GM18909 (cell line): ENCODE measurements around the gene C16orf92.
"Not testable (repeated sequence)": the region's sequence is repeated elsewhere in the genome, so short reads cannot be mapped to it uniquely, and the experiment has no call there.

ENCODE experiments used
- ATAC-seq: cut with Tn5 transposase; IDR thresholded peaks from one replicate; pipeline ENCODE4 v1.9.1; 2021; ENCODE audit warnings: mild to moderate bottlenecking; ENCODE audit not compliant: unreplicated experiment, poor library complexity

The C16orf92 gene

DNA sequence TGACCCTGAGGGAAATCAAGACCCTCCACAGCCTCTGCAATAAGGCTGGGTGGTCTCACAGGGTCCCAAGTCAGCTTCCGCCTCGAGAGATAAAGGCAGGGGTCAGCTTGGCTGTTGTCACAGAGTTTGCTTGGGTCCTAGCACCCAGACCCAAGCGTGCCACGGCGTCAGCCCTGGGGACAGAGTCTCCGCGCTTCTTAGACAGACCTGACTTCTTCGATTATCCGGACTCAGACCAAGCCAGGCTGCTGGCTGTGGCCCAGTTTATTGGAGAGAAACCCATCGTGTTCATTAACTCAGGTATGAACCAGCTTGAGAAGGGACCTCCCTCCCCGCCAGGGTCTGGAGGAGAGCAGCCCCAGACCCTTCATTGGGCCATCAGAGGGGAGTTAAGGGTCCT lies 588 bp downstream of the C16orf92 start:
- no peak for ATAC-seq

DNA sequence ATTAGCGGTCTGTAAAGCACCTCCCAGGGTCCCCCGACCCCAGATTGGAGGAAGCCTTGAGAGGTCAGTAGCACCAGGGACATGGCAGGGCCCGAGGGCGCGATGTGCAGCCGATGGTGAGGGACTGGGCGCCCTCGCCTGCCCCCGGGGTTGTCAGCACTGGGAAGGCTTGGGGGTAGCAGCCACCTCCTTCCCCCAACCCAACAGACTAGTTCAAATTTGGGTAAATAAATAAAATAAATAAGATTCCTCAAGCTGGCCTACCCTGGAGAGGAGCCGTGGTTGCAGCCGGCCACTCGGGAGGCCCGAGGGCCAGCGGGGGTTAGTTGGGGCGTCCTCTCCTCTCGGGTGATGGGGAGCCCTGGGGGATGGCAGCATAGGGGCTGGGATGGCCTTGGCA lies 1.5 kb downstream of the C16orf92 start:
- ATAC-seq, result no peak

DNA sequence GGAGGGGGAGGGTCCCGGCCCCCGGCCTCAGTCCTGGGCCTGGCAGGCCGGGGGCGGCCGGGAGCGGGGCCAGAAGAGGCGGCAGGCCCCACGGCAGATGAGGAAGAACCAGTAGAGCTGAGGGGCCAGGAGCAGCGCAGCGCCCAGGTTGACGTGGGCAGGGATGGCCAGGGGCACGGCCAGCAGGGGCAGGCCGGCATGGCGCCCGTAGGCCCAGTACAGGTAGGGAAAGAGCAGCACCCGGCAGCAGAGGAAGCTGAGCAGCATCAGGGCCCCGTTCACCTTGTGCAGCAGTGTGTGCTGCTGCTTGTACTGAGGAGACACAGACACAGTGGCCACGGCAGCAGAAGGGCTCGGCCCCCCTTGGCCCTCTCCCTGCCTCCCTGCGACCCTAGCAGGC lies 2.2 kb downstream of the C16orf92 start:
- no peak for ATAC-seq

DNA sequence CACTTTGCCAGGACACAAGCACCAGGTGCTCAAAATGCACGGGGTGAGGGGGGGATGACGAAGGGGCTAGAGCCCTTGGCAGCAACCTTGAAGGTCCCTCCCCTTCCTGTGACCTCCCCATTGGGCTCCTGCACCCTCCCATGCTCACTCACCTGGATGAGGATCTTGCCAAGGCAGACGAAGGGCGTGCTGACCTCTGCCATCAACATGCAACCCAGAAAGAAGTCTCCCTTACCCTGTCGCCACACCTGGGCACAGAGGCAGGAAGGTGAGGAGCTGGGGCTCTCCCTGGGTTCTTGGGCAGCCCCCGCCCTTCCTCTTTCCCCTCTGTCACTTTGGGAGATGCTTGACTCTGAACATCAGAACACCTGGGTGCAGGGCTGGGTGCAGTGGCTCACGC lies 2.6 kb downstream of the C16orf92 start:
- ATAC-seq, result no peak

DNA sequence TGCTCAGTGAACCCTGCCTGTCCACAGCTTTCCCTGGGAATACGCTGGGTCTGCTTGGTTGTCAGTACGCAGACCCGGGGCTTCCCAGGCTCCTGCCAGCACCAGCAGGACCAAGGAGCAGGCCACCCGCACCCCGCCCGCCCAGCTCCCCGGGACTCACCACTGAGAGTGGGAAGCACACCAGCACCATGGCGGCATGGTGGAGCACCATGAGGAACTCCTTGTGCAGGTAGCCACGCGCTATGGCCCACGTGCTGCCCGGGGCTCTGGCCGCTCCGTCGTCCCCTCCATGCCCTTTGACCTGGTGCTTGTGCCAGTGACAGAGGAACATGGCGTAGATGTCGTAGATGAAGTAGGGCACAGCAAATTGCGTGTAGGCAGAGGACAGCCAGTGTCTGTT lies 3.5 kb downstream of the C16orf92 start:
- ATAC-seq, result no peak

DNA sequence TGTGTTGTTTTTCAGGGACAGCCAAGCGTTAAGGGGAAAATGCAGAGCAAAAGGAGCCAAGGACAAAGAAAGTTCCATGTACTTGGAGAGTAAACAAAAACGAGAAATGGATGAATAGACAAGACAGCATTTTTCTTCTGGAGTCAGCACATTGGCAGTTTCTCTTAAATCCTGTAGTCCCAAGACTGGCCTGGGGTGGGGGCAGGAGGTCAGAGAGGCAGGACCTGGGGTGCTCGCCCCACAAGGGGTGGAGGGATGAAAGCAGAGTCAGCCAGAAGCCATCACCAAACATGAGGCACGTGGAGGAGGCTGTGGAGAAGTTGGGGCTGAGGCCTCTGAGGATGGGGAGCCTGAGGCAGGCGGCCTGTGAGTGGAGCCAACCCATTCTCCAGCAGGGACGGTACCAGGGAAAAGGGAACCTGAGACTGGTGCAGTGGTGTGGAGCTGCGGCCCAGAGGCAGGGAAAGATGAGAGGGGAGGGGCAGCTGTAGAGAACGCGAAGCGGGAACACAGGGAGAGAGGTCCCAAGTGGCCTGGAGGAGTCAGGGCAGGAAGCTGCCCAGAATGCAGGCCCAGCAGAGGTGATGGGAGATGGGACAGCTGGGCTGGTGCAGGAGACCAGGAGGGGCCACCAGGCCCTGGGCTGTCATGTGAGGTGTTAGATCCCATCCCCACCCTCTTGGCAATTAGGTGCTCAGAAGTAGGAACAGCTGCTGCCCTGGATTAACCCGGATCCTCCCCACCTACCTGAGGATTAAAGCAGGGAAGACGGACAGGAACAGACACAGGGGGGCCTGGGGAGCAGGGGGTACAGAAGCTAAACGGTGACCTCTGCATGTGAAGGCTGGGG lies 4.8 kb downstream of the C16orf92 start:
- no peak for ATAC-seq

DNA sequence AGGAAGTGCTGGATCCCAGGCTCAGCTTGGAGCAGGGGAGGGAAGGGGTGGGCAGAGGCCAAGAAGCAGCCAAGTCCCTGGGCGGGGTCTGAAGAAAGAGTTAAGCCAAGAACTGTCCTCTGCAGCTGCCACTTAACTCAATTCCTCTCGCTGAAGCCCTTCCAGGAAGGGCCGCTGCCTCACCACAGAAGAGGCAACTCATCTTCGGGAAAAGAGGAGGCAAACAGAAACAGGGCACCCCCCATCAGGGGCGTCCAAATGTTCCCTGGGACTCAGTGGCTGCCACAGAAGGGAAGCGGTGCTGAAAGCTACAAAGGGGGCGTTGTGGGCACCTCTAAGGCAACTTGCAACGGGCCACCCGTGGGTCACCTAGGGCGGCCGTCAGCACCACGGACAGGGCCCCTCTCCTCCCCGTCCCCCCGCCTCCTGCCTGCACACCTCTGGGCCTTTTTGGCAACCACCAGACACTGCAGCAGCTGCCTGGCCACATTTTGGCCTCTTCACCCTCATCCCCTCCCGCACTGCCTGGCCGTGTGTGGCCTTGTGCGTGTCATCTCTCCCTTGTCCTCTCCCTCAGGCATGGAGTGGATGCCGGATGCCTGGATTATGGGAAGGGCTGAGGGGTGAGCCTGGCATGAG lies 5.6 kb downstream of the C16orf92 start:
- no peak for ATAC-seq

DNA sequence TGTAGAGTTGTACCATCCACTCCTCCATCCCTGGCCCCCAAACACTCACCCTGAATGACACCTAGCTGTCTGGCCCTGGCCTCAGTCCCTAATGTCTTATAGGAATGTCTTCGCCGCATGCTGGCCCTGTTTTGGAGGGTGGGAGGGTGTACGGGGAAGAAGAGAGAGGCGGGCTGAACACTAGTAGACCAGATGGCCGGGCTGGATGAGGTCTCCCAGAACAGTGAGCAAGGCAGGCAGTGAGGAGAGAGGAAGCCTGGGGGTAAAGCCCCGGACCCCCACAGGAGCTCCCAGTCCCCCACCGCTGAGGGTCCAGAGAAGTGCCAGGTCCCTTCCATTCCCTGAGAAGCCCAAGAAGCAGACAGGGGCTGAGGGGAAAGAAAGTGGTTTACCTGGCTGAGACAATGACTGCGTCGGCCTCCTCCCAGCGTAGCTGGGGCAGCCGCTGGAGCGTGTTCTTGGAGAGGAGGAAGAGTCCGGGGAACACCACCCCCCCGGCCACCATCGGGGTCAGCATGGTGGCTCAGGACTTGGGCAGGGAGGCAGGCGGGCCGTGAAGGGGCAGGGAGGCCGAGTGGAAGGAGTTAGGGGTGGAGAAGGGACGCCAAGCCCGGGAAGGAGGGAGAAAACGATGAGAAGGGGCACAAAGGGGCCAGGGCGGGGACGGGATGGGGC lies 7.2 kb downstream of the C16orf92 start:
- ATAC-seq, result no peak

DNA sequence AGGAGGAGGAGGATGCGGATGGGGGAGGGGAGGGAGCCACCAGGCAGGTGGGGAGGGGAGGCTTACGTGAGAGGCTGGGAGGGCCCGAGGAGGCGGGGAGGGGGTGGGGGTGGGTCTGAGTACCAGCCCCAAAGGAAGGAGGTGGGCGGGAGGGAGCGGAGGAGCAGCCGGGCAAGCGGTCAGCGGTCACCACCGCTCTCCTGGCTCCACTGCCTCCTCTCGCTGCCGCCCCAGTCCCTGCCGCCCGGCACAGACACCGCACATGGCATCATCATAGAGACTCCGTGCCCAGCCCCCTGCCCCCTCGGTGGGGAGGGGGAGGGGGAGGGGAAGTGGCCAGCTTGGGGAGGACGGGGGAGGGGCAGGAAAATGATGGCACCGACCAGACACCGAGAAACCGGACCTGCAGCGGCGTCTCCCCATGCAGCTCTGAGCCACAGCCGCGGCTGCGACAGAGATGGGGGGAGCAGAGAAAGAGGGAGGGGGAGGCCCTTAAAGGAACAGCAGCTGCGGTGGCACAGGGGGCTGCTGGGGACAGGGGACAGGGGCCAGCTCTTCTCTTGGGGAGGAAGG lies 7.9 kb downstream of the C16orf92 start, which contains the start of gene TLCD3B:
TSS of gene TLCD3B (minus strand) at position 431 of the 573 bp plus-strand sequence. CDS start 744 bp downstream, outside the sequence.
- no peak for ATAC-seq

DNA sequence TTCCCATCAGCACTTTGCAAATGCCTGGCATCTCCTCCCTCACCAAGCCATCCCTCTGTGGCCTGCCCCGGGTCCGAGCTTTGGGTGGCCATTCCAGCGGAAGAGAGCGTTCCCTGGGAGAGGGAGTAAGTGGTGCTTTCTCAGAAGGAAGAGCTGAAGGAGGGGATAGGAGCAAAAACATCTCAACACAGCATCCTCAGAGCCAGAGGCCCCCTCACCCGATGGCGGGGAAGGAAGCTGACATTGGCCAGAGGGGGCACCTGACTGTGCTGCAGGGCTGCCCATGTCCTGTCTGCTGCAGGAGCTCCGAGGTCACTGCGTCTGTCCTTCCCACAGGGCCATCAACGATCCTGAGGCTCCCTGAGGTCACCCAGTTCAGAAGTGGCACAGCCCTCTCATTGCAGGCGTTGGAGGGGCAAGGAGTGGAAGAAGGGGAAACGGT lies 8.5 kb downstream of the C16orf92 start:
- ATAC-seq, result no peak

DNA sequence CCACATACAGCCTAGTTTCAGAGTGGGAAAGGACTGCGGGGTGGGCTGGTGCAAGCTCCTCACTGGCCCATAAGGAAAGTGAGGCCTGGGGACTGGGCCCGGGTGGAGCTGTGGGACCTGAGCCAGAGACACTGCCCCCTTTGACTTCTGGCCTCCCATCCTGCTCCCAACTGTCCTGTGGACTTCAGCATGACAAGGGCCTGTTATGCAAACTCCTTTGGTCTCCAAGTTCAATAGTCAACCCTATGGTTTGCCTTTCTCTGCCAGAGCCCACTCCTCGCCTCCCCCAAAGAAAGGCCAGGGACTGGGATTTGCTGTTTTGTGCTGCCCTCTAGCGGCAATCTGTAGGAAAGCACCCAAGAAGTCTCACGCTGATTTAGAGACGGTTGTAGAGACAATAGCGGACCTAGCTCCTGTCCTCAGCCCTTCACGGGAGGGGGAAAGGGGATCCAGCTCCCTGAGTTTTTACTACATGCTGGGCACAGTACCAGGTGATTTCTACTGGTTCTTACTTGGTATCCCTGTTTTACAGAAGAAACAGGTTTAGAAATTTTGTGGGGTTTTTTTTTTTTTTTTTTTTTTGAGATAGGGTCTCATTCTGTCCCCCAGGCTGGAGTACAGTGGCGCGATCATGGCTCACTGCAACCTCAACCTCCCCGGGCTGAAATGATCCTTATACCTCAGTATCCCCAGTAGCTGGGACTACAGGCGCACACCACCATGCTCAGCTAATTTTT lies 9.3 kb downstream of the C16orf92 start:
- no peak for ATAC-seq

DNA sequence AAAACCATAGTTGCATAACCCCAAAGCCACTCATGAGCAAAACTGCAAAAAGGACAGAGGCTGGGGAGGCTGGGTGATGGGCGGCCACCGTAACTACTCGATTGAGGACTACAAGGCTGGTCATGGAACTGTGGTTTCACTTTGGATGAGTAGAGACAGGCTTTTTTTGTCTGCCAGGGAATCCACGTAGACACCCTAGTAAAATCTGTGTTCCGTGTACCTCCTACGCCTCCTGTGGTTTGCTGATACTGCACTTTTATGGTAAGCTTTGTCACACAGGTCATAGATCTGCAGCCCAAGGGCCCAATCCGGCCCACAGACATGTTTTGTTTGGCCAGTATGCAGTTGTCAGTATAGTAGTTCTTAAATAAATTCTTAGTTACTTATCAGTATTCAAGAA lies 10.3 kb downstream of the C16orf92 start:
- ATAC-seq, result no peak

DNA sequence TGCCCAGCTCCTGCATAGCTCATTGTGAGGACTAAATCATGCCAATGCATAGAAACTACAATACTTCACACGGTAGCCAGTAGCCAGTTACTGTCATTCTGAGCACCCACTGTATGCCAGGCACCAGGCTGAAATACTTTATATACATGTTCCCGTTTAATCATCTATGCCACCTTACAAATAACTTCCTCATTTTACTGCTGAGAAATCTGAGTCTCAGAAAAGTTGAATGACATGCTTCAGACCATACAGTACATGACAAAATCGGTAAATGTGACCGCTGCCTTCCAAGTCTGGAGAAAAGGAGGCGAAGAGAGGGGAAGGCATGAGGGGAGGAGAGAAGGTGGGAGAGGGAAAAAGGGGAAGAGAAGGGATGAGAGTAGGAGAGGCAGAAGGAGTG lies 17.2 kb downstream of the C16orf92 start:
- ATAC-seq, result no peak

DNA sequence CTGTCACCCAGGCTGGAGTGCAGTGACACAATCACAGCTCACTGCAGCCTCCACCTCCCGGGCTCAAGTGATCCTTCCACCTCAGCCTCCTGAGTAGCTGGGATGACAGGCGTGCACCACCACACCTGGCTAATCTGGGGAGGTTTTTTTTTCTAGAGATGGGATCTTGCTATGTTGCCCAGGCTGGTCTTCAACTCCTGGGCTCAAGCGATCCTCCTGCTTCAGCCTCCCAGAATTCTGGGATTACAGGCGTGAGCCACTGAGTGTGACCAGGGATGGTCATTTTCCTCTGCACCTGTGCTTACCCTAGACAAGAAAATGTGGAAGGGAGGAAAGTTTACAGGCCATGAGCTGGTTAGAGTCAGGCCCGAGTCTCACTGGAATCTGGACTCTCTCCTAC lies 17.7 kb downstream of the C16orf92 start:
- not testable (repeated sequence) for ATAC-seq

DNA sequence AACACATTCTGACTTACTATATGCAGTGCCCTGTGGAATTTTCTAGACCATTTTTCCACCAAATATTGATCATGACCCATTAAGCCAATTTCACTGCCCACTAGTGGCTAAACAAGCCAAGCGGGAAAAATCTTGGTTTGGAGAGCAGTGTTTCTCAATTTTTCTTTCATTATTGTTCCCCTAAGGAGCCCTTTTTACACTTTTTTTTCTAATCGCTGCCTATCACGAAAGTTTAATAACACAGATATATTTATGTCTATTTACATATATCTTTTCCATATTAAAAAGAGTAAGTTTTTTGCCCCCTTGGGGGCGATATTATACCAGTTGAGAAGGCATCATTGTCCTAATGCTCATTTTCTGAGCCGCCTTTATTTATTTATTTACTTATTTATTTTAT lies 18.8 kb downstream of the C16orf92 start:
- no peak for ATAC-seq

DNA sequence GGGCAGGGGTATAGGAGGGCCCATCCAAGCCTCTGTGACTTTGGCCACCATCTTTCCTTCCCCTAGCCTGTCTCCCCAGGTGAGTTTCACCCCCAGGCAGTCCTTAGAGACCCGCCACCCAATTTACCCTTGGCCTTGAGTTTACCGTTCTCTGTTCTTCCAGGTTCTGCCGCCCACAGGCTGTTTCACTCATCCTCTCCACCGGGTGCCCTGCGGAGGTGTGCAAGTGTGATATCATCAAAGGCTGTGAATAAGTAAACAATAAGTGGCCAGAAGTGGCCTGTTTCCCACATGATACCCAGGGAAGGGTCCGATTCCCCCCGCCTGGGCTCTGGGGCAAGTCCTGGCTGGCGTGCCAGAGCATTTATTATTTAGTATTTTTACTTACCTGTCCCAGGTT lies 23.2 kb downstream of the C16orf92 start:
- ATAC-seq, result no peak

DNA sequence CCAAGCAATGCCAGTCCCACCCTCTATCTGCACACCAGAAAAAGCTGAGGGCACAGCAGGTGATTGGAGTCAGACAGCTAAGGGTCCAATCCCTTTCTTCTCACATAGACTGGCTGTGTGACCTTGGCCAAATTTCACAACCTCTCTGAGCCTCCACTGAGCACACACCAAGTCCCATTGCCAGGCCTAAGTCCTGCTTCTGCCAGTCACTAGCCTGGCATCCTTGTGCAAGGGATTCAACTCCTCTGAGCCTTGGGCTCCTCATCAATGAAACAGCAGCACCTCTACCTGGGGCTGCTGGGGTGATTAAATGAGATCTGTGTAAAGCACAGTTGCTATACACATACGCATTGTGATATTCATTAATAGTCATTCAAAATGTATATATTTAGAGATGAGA lies 23.6 kb downstream of the C16orf92 start:
- ATAC-seq, result no peak

DNA sequence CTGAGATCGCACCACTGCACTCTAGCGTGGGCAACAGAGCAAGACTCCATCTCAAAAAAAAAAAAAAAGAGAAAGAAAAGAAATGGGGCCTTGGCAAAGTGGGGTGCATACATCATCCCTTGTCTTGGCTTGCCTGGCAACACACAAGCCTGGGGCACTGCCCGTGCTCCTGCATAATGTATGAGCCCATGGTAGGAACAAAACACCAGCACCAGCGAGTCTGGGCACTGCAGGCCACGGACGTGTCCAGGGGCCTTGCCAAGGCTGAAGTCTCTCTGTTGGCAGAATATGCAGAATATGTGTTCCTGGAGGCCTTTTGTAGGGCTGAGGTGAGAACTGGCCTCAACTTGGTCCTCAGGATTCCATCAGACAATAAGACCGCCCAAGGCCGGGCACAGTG lies 26.9 kb downstream of the C16orf92 start:
- no peak for ATAC-seq

DNA sequence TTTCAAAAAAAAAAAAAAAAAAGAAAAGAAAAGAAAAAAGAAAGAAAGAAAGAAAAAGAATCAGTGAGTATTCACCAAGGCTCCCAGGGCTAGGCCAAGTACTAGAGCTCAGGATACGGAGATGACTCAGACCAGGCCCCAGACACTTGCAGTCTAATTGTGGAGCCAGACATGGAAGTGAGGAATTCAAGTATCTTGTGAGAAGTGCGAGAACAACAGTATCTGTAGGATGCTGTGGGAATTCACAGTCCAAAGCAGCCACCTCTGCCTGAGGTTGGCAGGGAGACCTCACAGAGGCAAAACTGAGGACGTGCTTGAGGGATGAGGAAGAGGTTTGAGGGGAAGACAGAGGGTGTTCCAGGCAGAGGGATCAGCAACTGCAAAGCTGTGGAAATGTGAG lies 28.5 kb downstream of the C16orf92 start:
- no peak for ATAC-seq

DNA sequence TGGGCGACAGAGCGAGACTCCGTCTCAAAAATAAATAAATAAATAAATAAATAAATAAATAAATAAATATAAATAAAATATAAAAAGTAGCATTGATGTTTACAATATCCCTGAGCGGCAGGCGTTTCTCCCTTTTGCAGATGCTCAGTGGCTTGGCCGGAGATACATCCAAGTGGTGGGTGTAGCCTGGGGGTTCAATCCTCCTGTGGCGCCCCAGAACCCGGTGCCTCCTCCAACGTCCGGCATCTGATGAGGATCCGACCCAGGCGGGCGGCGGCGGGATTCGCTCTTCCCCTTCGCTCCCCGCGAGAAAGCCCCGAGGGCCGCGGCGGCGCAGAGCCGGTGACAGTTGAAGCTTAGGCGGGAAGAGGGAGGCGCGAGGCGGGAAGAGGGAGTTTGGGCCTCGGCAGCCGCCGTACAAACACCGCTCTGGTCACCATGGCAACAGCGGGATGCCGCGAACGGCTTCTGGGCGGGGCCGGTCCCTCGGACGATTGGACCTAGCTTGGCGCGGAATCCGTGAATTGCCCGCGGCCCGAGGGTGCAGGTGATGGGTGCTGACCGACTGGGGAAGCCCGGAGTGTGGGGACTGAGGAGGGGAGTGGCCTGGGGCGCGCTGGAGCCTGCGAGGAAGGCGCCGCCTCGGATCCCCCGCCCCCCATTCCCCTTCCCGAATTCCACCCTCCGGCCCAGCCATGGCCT lies 29.8 kb downstream of the C16orf92 start:
- ATAC-seq, result peak; percentile 66
